ES-I3 (cell line): Measurements from ENCODE around the gene TLR3.

Experiments used
- H3K36me3 ChIP-seq: 2 replicates; pipeline ENCODE4 v1.6.1; 2013; ENCODE audit warnings: mild to moderate bottlenecking, low read length, control low read depth, moderate library complexity; ENCODE audit not compliant: insufficient read depth
- H3K4me1 ChIP-seq: 2 replicates; pipeline ENCODE4 v1.6.1; 2013; ENCODE audit warnings: mild to moderate bottlenecking, control low read depth, low read length; ENCODE audit not compliant: insufficient read depth
- H3K9ac ChIP-seq: 2 replicates; pipeline ENCODE4 v1.6.1; 2013; ENCODE audit warnings: low read depth, mild to moderate bottlenecking, low read length, moderate library complexity
- H3K9me3 ChIP-seq: 2 replicates; pipeline ENCODE4 v1.6.1; 2013; ENCODE audit warnings: mild to moderate bottlenecking, low read length, moderate library complexity; ENCODE audit not compliant: control insufficient read depth, insufficient read depth

TLR3 gene

DNA sequence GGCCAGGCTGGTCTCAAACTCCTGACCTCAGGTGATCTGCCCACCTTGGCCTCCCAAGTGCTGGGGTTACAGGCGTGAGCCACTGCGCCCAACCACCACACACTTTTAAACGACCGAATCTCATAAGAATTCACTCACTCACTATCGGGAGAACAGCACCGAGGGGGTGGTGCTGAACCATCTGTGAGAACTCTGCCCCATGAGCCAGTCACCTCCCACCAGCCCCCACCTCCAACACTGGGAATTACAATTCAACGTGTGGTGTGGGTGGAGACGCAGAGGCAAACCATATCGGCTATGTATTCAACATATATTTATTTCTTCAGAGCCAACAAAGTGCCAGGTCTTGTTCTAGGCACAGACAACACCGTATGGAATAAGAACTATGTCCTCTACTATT is 3.6 kb downstream of the TLR3 start:
- Histone ChIP-seq H3K9ac (no peak overlapping the region), H3K36me3 (no peaks in the 10 kb centered on the region), H3K4me1 (peaks cover 20% of the 10 kb centered on the region), H3K9me3 (no peaks in the 10 kb centered on the region)

- Histone ChIP-seq H3K36me3 (no peaks in the 10 kb centered on the region), H3K4me1 (peaks cover 9% of the 10 kb centered on the region), H3K9me3 (no peaks in the 10 kb centered on the region), H3K9ac (no peak overlapping the region)
These were observed 5.2 kb downstream of the TLR3 start for GRCh38 chr4:186074189-186074588.

- no peaks in the 10 kb centered on the region for H3K36me3 ChIP-seq
- no peaks in the 10 kb centered on the region for H3K9me3 ChIP-seq
- peak overlapping the region; percentile 36 for H3K9ac ChIP-seq
- peaks cover 9% of the 10 kb centered on the region; the same call in 1 of the 2 replicates for H3K4me1 ChIP-seq
These were observed 10.2 kb downstream of the TLR3 start for GRCh38 chr4:186078981-186079638.

DNA sequence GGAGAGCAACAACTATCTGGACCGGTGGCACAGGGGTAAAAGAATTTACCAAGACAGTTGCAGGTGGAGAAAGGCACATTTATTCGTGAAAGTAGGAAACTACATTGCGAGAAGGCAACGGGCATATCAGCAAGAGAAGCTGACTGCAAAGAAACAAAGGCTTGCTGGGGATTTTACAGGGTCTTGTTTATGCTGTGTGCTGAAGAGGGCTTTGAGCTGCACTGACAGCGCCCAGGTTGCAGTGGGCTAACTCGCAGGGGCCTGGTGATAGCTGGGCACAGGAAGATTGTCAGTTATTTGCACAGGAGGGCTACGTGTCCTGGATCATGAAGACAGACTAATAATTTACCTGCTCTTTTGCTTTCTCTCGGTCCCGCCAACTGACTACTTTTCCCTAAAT is 10.7 kb downstream of the TLR3 start:
- Histone ChIP-seq H3K9me3 (no peaks in the 10 kb centered on the region), H3K36me3 (no peaks in the 10 kb centered on the region), H3K9ac (peak overlapping the region; percentile 36; the same call in 1 of the 2 replicates), H3K4me1 (peaks cover 9% of the 10 kb centered on the region; the same call in 1 of the 2 replicates)

DNA sequence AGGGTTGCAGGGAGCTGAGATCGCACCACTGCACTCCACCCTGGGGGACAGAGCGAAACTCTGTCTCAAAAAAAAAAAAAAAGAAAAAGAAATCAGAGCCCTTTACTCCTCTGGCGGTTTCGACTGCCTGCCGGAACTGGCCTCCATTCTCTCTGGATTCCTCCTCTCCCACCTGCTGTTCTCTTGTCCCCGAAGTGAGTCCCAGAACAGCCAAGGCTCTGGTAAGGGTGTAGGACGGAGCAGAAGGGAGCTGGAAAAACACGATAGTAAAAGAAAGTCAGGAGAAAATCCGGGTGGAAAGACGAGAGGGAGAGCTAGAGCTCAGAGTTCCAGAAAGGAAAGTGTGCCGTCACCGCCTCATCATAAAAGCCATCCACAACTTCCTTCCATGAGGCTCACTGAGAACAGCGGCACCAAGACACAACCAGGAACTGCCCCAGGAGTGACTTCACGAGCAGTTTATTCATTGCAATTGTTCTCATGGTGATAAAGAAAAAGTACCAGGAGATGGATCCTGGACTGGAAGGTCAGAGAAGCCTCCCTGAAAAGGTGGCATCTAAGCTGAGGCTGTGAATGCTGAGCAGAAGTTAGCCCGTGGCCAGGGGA is 12.3 kb downstream of the TLR3 start:
- H3K36me3 ChIP-seq = no peaks in the 10 kb centered on the region
- peaks cover 9% of the 10 kb centered on the region; the same call in 1 of the 2 replicates for H3K4me1 ChIP-seq
- H3K9me3 ChIP-seq = no peaks in the 10 kb centered on the region
- H3K9ac ChIP-seq = peak overlapping the region; percentile 26

- Histone ChIP-seq H3K36me3 (no peaks in the 10 kb centered on the region), H3K9ac (no peak overlapping the region), H3K9me3 (no peaks in the 10 kb centered on the region), H3K4me1 (peaks cover 9% of the 10 kb centered on the region; the same call in 1 of the 2 replicates)
These were observed 13.3 kb downstream of the TLR3 start for GRCh38 chr4:186082221-186082620.

DNA sequence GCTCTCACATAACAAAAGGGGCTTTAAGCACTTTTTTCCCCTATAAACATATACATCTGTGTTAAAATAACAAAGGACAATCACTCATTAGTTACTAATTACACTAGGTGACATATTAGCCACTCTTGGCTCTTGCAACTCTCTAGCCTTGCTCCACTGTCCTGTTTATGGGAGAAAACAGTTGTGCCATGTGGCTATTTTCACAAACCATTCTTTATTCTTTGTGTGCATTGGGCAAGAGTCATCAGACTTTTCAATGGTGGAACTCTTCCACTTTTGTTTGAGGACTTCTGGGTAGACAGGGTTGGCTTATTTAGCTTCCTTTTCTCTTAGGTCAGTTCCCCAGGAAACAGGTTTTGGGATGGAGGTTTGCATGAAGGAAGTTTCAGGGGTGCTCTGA is 19.6 kb downstream of the TLR3 start:
- Histone ChIP-seq H3K9me3 (no peaks in the 10 kb centered on the region), H3K4me1 (no peaks in the 10 kb centered on the region), H3K9ac (no peak overlapping the region), H3K36me3 (no peaks in the 10 kb centered on the region)

GRCh38 chr4:186092296-186092695 is 23.3 kb downstream of the TLR3 start:
- Histone ChIP-seq H3K4me1 (no peaks in the 10 kb centered on the region), H3K9ac (no peak overlapping the region), H3K36me3 (no peaks in the 10 kb centered on the region), H3K9me3 (no peaks in the 10 kb centered on the region)

DNA sequence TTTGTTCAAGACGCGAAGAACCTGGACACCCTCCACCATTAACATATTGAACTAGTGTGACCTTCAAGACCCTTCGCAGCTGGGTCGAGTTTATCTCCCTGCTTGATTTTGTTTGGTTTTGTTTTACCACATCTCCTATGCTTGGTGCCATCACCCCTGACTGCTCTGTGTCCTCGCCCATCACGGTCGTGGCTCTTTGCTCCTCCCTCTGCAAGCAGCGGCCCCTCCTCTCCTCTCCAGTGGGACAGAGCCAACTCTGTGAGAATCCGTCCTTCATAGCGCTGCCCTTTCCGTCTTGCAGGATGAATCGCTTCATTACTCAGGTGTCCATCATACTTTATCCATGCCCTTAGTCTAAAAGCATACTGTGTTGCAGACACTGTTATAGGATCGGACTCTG is 26.4 kb downstream of the TLR3 start:
- H3K36me3 ChIP-seq = no peaks in the 10 kb centered on the region
- H3K4me1 ChIP-seq = no peaks in the 10 kb centered on the region
- H3K9ac ChIP-seq = no peak overlapping the region
- no peaks in the 10 kb centered on the region for H3K9me3 ChIP-seq

DNA sequence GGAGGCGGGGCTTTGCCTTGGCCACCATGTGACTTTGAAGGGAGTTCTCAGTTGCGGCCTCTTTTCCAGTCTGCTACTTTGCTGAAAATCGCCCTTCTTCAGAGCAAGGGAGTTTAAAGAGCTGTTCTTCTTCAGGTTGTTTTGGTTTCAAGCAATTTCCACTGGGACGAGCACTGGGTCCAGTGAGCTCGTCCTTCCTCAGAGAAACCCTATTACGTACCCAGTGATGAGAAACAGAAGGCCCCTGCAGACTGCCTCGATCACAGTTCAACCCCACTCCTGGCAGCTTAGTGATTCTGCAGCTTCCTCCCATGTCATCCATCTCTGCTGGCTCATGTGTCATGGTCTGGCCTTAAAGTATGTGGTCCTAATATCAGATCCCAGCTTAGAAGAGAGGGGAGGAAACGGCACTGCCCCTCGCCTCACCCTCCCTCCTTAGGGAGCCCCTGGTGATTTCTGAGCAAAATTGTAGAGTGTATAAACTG is 27.8 kb downstream of the TLR3 start:
- H3K4me1 ChIP-seq = no peaks in the 10 kb centered on the region
- H3K9me3 ChIP-seq = no peaks in the 10 kb centered on the region
- H3K9ac ChIP-seq = no peak overlapping the region
- H3K36me3 ChIP-seq = no peaks in the 10 kb centered on the region

GRCh38 chr4:186097386-186097785 is 28.4 kb downstream of the TLR3 start:
- Histone ChIP-seq H3K4me1 (no peaks in the 10 kb centered on the region), H3K9ac (no peak overlapping the region), H3K36me3 (no peaks in the 10 kb centered on the region), H3K9me3 (no peaks in the 10 kb centered on the region)

DNA sequence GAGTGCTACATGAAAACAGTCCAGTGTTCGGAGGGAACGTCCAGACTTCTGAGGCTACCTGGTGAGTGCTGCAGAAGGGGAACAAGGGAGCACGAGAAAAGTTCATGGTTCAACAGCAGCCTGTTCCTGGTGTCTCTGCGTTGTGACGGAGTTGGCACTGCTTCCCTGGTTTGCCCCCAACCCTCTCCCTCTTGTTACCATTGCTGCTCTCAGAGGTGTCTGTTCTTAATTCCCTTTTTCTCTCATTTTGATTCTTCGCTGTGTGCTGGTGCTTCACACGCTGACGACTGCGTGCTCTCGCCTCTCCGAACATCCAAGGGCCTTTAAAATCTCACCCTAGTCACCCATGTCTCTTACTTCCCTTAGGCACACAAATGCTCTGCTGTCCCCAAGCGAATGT is 34.0 kb downstream of the TLR3 start:
- H3K9me3 ChIP-seq = no peaks in the 10 kb centered on the region

GRCh38 chr4:186104114-186104889 is 35.3 kb downstream of the TLR3 start, which contains the start of gene FAM149A:
FAM149A (plus strand) TSS chr4:186104704.
- H3K36me3 ChIP-seq = no peaks in the 10 kb centered on the region
- H3K9me3 ChIP-seq = no peaks in the 10 kb centered on the region
- no peaks in the 10 kb centered on the region for H3K4me1 ChIP-seq
- H3K9ac ChIP-seq = peak within 1 kb of the TSS; percentile 59

More for the DNA sequence above, 34.0 kb downstream of the TLR3 start:
- no peaks in the 10 kb centered on the region for H3K36me3 ChIP-seq
- H3K9ac ChIP-seq = no peak overlapping the region
- no peaks in the 10 kb centered on the region for H3K4me1 ChIP-seq

DNA sequence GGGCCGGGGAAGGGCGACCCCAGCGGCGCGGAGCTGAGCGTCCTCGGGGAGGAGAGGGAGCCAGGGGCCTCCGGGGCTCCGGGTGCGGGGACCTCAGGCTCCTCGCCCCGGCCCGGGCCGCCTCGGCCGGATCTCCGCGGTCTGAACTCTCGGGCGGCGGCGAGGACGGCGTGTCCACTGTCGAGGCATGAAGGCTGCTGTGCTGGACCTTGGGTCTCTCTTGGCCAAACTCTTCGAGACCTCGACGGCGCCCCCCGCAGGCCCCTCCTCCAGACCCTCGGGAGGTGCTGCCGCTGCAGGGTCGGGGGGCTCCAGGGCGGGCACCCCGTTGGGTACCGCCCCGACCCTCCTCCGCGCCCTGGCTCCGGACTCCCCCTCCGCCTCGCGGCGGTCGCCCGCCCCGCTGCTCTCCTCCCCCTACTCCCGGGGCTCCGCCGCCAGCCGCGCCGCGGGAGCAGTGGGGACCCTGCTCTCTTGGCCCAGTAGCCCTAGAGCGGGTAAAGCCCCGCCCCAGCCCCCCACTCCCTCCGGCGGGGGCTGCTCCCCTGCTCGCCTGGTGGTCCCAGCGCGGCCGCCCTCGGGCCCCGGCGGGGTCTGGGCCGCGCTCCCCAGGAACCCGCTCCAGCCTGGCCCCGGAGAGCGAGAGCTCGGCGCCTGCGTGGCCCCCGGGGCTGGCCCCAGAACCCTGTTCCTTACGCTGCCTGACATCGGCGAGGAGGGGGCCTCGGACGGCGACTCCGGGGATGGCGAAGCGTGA is 36.1 kb downstream of the TLR3 start:
- Histone ChIP-seq H3K4me1 (no peaks in the 10 kb centered on the region), H3K9me3 (no peaks in the 10 kb centered on the region), H3K36me3 (no peaks in the 10 kb centered on the region), H3K9ac (peak overlapping the region; percentile 59)
